Measurements from ENCODE around the gene PHTF1. TPM values are rescaled to one million over a fixed set of nuclear protein-coding genes. Genes with fewer than 3 reads are reported as not detected.

The PHTF1 gene
- total and polyA plus RNA-seq, 7 donors, result 2.4 to 22.7 (median 11.9) TPM

GRCh38 chr1:113787663-113788062 lies 28.4 kb upstream of the PHTF1 start:
- H3K4me1 ChIP-seq, result peaks cover 0 to 51% (median 32%) of the 10 kb centered on the region in 4 donors
- H3K27ac ChIP-seq, result no peak overlapping the region
- H3K9me3 ChIP-seq, result no peaks in the 10 kb centered on the region
- no peaks in the 10 kb centered on the region for H3K36me3 ChIP-seq
- no peak for DNase-seq
- WGBS, 2 donors, result 86 to 89% methylated on average over 3 of the region's 3 CpGs
- H3K4me3 ChIP-seq, result no peak overlapping the region
- TF ChIP-seq POLR2AphosphoS5 (IDR thresholded peaks at IDR 0.05), result no peak
- TF ChIP-seq POLR2A (IDR thresholded peaks at IDR 0.05), result no peak
- TF ChIP-seq EP300 (IDR thresholded peaks at IDR 0.05), result no peak
- no peaks in the 10 kb centered on the region for H3K27me3 ChIP-seq
- intact Hi-C loops (cut with DNase I), result no loop called here

DNA sequence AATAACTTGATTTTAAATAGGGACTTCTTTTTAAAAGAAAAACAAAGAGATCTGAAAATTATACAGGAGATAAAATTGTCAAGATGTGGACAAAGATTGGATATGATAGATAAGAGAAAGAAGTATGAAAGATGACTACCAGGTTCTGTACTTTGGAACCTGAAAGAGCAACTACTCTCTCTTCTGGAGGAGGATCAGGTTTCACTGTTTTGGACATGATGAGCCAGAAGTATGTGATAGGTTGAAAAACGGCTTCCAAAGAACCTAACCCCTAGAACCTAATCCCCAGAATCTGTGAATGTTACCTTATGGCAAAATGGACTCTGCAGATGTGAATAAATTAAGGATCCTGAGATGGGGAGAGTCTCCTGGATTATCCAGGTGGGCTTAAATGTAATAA lies 26.8 kb upstream of the PHTF1 start:
- intact Hi-C loops (cut with DNase I), result no loop called here
- no peak overlapping the region for H3K27ac ChIP-seq
- H3K36me3 ChIP-seq, result no peaks in the 10 kb centered on the region
- no peak overlapping the region for H3K4me3 ChIP-seq
- no peaks in the 10 kb centered on the region for H3K9me3 ChIP-seq
- TF ChIP-seq EP300 (IDR thresholded peaks at IDR 0.05) (no peak), POLR2A (IDR thresholded peaks at IDR 0.05) (no peak), POLR2AphosphoS5 (IDR thresholded peaks at IDR 0.05) (no peak)
- TF ChIP-seq, protein P1, sequence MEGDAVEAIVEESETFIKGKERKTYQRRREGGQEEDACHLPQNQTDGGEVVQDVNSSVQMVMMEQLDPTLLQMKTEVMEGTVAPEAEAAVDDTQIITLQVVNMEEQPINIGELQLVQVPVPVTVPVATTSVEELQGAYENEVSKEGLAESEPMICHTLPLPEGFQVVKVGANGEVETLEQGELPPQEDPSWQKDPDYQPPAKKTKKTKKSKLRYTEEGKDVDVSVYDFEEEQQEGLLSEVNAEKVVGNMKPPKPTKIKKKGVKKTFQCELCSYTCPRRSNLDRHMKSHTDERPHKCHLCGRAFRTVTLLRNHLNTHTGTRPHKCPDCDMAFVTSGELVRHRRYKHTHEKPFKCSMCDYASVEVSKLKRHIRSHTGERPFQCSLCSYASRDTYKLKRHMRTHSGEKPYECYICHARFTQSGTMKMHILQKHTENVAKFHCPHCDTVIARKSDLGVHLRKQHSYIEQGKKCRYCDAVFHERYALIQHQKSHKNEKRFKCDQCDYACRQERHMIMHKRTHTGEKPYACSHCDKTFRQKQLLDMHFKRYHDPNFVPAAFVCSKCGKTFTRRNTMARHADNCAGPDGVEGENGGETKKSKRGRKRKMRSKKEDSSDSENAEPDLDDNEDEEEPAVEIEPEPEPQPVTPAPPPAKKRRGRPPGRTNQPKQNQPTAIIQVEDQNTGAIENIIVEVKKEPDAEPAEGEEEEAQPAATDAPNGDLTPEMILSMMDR (IDR thresholded peaks at IDR 0.05), result no peak
- H3K4me1 ChIP-seq, result peaks cover 0 to 58% (median 43%) of the 10 kb centered on the region in 4 donors
- 36 to 73% methylated on average over 1 of the region's 1 CpG for WGBS, 2 donors
- no peaks in the 10 kb centered on the region for H3K27me3 ChIP-seq
- no peak for DNase-seq

DNA sequence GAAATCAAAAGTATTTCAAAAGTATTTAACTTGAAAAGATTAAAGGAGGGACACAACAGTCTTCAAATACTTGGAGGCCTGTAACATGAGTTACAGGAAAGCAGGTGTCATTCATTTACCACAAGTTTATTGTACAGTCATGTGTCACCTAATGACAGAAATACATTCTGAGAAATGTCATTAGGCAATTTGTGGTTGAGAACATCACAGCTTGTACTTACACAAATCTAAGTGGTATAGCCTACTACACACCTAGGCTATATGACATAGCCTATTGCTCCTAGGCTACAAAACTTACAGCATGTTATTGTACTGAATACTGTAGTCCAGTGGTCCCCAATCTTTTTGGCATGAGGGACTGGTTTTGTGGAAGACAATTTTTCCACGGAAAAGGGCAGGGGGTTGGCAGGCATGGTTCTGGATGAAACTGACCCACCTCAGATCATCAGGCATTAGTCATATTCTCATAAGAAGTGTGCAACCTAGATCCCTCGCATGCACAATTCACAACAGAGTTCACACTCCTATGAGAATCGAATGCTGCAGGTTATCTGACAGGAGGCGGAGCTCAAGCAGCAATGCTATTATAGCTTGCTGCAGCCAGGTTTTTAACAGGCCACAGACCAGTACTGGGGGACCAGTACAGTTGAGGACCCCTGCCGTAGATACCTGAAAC lies 25.0 kb upstream of the PHTF1 start:
- H3K9me3 ChIP-seq, result no peaks in the 10 kb centered on the region
- DNase-seq, result no peak
- no peaks in the 10 kb centered on the region for H3K36me3 ChIP-seq
- H3K4me1 ChIP-seq, result peaks cover 0 to 71% (median 49%) of the 10 kb centered on the region in 4 donors
- whole genome bisulfite sequencing, 2 donors, result 67 to 79% methylated on average over 5 of the region's 5 CpGs
- no peak overlapping the region for H3K4me3 ChIP-seq
- intact Hi-C loops (cut with DNase I), result no loop called here
- TF ChIP-seq EP300 (IDR thresholded peaks at IDR 0.05) (no peak), POLR2A (IDR thresholded peaks at IDR 0.05) (no peak), POLR2AphosphoS5 (IDR thresholded peaks at IDR 0.05) (no peak)
- TF ChIP-seq, protein P1 (IDR thresholded peaks at IDR 0.05), result no peak
- no peaks in the 10 kb centered on the region for H3K27me3 ChIP-seq
- peak overlapping the region in 1 of 4 donors; percentile 15 for H3K27ac ChIP-seq

DNA sequence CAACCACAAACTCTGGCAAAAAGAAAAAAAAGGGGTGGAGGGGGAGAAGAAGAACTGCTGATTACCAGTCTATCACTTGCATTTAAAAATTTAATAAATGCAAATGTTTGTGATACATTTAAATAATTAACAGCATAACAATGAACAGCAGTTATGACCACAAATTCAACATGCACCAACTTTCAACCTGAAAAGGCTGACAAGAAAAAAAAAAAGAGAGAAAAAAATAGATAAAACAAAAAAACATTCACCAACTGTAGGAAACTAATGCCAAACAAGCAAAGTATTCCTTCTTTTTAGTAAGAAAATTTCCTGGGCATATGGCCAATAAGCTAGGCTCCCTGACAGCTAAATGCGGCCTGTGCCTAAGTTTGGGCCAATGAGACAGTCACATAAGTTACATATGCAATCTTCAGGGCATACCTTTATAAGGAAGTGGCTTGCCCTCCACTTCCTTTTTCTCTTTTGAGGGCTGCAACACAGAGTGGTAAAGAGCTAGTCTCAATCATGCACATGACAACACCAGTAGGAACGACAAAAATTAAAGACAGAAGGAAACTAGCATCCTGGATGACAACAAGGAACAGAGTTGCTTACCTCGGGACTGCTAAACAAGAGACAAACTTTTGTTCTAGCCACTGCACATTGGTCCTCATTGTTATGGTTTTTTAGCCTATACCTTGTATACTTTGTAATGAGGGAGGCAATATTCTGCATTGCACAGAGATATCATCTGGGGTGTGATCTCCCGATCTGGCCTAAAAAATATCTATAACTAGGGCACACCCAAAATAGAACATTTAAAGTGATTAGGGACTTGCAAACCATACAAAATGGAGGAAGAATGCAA lies 24.2 kb upstream of the PHTF1 start:
- no peak for DNase-seq
- Histone ChIP-seq H3K9me3 (no peaks in the 10 kb centered on the region), H3K36me3 (no peaks in the 10 kb centered on the region), H3K27me3 (no peaks in the 10 kb centered on the region), H3K4me3 (no peak overlapping the region), H3K27ac (peak overlapping the region in 2 of 4 donors; percentile 15 to 24), H3K4me1 (peaks cover 0 to 63% (median 41%) of the 10 kb centered on the region in 4 donors)
- intact Hi-C loops (cut with DNase I), result no loop called here
- TF ChIP-seq POLR2A (IDR thresholded peaks at IDR 0.05) (no peak), EP300 (IDR thresholded peaks at IDR 0.05) (no peak), POLR2AphosphoS5 (IDR thresholded peaks at IDR 0.05) (no peak)
- TF ChIP-seq, protein P1 (IDR thresholded peaks at IDR 0.05), result no peak
- whole genome bisulfite sequencing, 2 donors, result 18 to 20% methylated on average over 4 of the region's 4 CpGs

GRCh38 chr1:113782406-113782805 lies 23.1 kb upstream of the PHTF1 start:
- Histone ChIP-seq H3K27me3 (no peaks in the 10 kb centered on the region), H3K27ac (peak overlapping the region in 1 of 4 donors; percentile 3), H3K9me3 (no peaks in the 10 kb centered on the region), H3K4me1 (peaks cover 0 to 57% (median 41%) of the 10 kb centered on the region in 4 donors), H3K4me3 (no peak overlapping the region), H3K36me3 (peaks cover 0 to 4% (median 0%) of the 10 kb centered on the region in 4 donors)
- intact Hi-C loops (cut with DNase I), result no loop called here
- DNase-seq, result no peak
- 49 to 55% methylated on average over 2 of the region's 2 CpGs for WGBS, 2 donors
- no peak for TF ChIP-seq EP300 (IDR thresholded peaks at IDR 0.05)
